Muscle layer of duodenum (tissue), 2 donors: ENCODE data around the gene GPM6B.

ENCODE experiments used
- H3K27ac ChIP-seq: one replicate; pipeline ENCODE4 v1.7.0; 2013; ENCODE audit warnings: mild to moderate bottlenecking, low read length
- H3K27me3 ChIP-seq: one replicate; pipeline ENCODE4 v1.7.0; 2013; ENCODE audit warnings: low read depth, mild to moderate bottlenecking, control low read depth, low read length
- H3K36me3 ChIP-seq, 2 donors: one replicate each; pipeline ENCODE4 v1.7.0; 2013; ENCODE audit warnings: low read length in 2 of 2, control low read depth in 1 of 2, mild to moderate bottlenecking in 1 of 2; ENCODE audit not compliant: insufficient read depth in 2 of 2, control insufficient read depth in 1 of 2
- H3K4me1 ChIP-seq, 2 donors: one replicate each; pipeline ENCODE4 v1.7.0; 2013; ENCODE audit warnings: low read length in 2 of 2, mild to moderate bottlenecking in 2 of 2, control low read depth in 1 of 2, moderate library complexity in 1 of 2; ENCODE audit not compliant: insufficient read depth in 2 of 2, control insufficient read depth in 1 of 2
- H3K4me3 ChIP-seq, 2 donors: one replicate each; pipeline ENCODE4 v1.7.0; 2013; ENCODE audit warnings: low read length in 2 of 2, low read depth in 1 of 2, mild to moderate bottlenecking in 1 of 2
- H3K9me3 ChIP-seq, 2 donors: one replicate each; pipeline ENCODE4 v1.7.0; 2013; ENCODE audit warnings: low read length in 2 of 2, control low read depth in 1 of 2, mild to moderate bottlenecking in 1 of 2; ENCODE audit not compliant: control insufficient read depth in 1 of 2
- donor health status: healthy.

GPM6B gene

GRCh38 chrX:13816643-13817627, at the start of gene GPM6B:
TSS of gene GPM6B (minus strand) at chrX:13817093. CDS start at chrX:13816904, 189 bp downstream.
- Histone ChIP-seq H3K4me1 (no peaks in the 10 kb centered on the region), H3K27ac (no peak within 1 kb of the TSS), H3K36me3 (no peaks in the 10 kb centered on the region), H3K27me3 (no peaks in the 10 kb centered on the region), H3K4me3 (no peak within 1 kb of the TSS), H3K9me3 (no peaks in the 10 kb centered on the region)

- H3K27me3 ChIP-seq = no peaks in the 10 kb centered on the region
- H3K4me3 ChIP-seq = no peak overlapping the region
- no peaks in the 10 kb centered on the region for H3K9me3 ChIP-seq
- no peak overlapping the region for H3K27ac ChIP-seq
- no peaks in the 10 kb centered on the region for H3K36me3 ChIP-seq
- no peaks in the 10 kb centered on the region for H3K4me1 ChIP-seq
These were observed 47.4 kb upstream of the GPM6B start for GRCh38 chrX:13864264-13864663.

GRCh38 chrX:13863324-13863723, 46.4 kb upstream of the GPM6B start:
- Histone ChIP-seq H3K27ac (no peak overlapping the region), H3K27me3 (no peaks in the 10 kb centered on the region), H3K36me3 (no peaks in the 10 kb centered on the region), H3K4me1 (no peaks in the 10 kb centered on the region), H3K9me3 (no peaks in the 10 kb centered on the region), H3K4me3 (no peak overlapping the region)

- Histone ChIP-seq H3K36me3 (no peaks in the 10 kb centered on the region), H3K27ac (no peak overlapping the region), H3K9me3 (no peaks in the 10 kb centered on the region), H3K4me1 (no peaks in the 10 kb centered on the region), H3K27me3 (no peaks in the 10 kb centered on the region), H3K4me3 (no peak overlapping the region)
These were observed 42.8 kb upstream of the GPM6B start for GRCh38 chrX:13859724-13860123.

GRCh38 chrX:13857804-13858203, 40.9 kb upstream of the GPM6B start:
- no peak overlapping the region for H3K4me3 ChIP-seq
- no peaks in the 10 kb centered on the region for H3K27me3 ChIP-seq
- no peaks in the 10 kb centered on the region for H3K36me3 ChIP-seq
- no peaks in the 10 kb centered on the region for H3K9me3 ChIP-seq
- H3K4me1 ChIP-seq = no peaks in the 10 kb centered on the region
- no peak overlapping the region for H3K27ac ChIP-seq

- no peak overlapping the region for H3K27ac ChIP-seq
These were observed 39.0 kb upstream of the GPM6B start for GRCh38 chrX:13855689-13856450.

GRCh38 chrX:13854003-13854402, 37.1 kb upstream of the GPM6B start:
- Histone ChIP-seq H3K27ac (no peak overlapping the region), H3K27me3 (no peaks in the 10 kb centered on the region), H3K36me3 (no peaks in the 10 kb centered on the region), H3K9me3 (no peaks in the 10 kb centered on the region), H3K4me1 (no peaks in the 10 kb centered on the region), H3K4me3 (no peak overlapping the region)

More at GRCh38 chrX:13855689-13856450, 39.0 kb upstream of the GPM6B start:
- Histone ChIP-seq H3K4me1 (no peaks in the 10 kb centered on the region), H3K36me3 (no peaks in the 10 kb centered on the region), H3K4me3 (no peak overlapping the region), H3K27me3 (no peaks in the 10 kb centered on the region), H3K9me3 (no peaks in the 10 kb centered on the region)

- Histone ChIP-seq H3K27me3 (no peaks in the 10 kb centered on the region), H3K9me3 (no peaks in the 10 kb centered on the region), H3K36me3 (no peaks in the 10 kb centered on the region), H3K4me3 (no peak overlapping the region), H3K27ac (no peak overlapping the region), H3K4me1 (no peaks in the 10 kb centered on the region)
These were observed 35.3 kb upstream of the GPM6B start for GRCh38 chrX:13852001-13852695.

GRCh38 chrX:13845721-13846378, 29.0 kb upstream of the GPM6B start:
- no peak overlapping the region for H3K27ac ChIP-seq
- H3K4me1 ChIP-seq = no peaks in the 10 kb centered on the region

GRCh38 chrX:13843150-13843721, 26.3 kb upstream of the GPM6B start:
- Histone ChIP-seq H3K4me1 (no peaks in the 10 kb centered on the region), H3K4me3 (no peak overlapping the region), H3K9me3 (no peaks in the 10 kb centered on the region), H3K27me3 (no peaks in the 10 kb centered on the region), H3K27ac (no peak overlapping the region), H3K36me3 (no peaks in the 10 kb centered on the region)

More at GRCh38 chrX:13845721-13846378, 29.0 kb upstream of the GPM6B start:
- Histone ChIP-seq H3K27me3 (no peaks in the 10 kb centered on the region), H3K9me3 (no peaks in the 10 kb centered on the region), H3K36me3 (no peaks in the 10 kb centered on the region), H3K4me3 (no peak overlapping the region)
